Glutamatergic neuron (in vitro differentiated cells): Measurements from ENCODE around the gene RETSAT. TPM values are rescaled to one million over a fixed set of nuclear protein-coding genes. Genes with fewer than 3 reads are reported as not detected.

ENCODE experiments used
- DNase-seq: peaks from one replicate; pipeline ENCODE4 v3.0.0; 2022
- H3K27ac Mint-ChIP-seq: one replicate; pipeline ENCODE4 v1.8.0; 2020; ENCODE audit warnings: mild to moderate bottlenecking, mixed read lengths, inconsistent platforms; ENCODE audit not compliant: unreplicated experiment
- H3K27me3 Mint-ChIP-seq: one replicate; pipeline ENCODE4 v1.8.0; 2020; ENCODE audit warnings: mild to moderate bottlenecking, moderate library complexity, mixed read lengths, inconsistent platforms; ENCODE audit not compliant: unreplicated experiment
- H3K36me3 Mint-ChIP-seq: one replicate; pipeline ENCODE4 v1.8.0; 2020; ENCODE audit warnings: mild to moderate bottlenecking, mixed read lengths, inconsistent platforms; ENCODE audit not compliant: unreplicated experiment
- H3K4me1 Mint-ChIP-seq: one replicate; pipeline ENCODE4 v1.8.0; 2020; ENCODE audit warnings: mild to moderate bottlenecking, low read depth, mixed read lengths, inconsistent platforms; ENCODE audit not compliant: unreplicated experiment
- H3K4me3 Mint-ChIP-seq: one replicate; pipeline ENCODE4 v1.8.0; 2020; ENCODE audit warnings: mild to moderate bottlenecking, mixed read lengths, inconsistent platforms; ENCODE audit not compliant: unreplicated experiment
- H3K9me3 Mint-ChIP-seq: one replicate; pipeline ENCODE4 v1.8.0; 2020; ENCODE audit warnings: mild to moderate bottlenecking, moderate library complexity, mixed read lengths, inconsistent platforms; ENCODE audit not compliant: unreplicated experiment
- total RNA-seq: library from RNA; stranded (reverse); fragmentation: NEBNext Ultra II Directional; extraction: Animal tissue kit (Norgen Biotek cat#: 25700); gene quantifications from one replicate; pipeline ENCODE4 v1.2.1, GENCODE V29; 2021; ENCODE audit not compliant: unreplicated experiment
- TF ChIP-seq, protein P1 (sequence below): fragments of 200-600 bp; sonication (generic); IDR thresholded peaks from one replicate; pipeline ENCODE4 v1.5.0; 2021; ENCODE audit not compliant: partially characterized antibody, unreplicated experiment

RETSAT gene
- total RNA-seq, 1 donor from 2014 or later: 39.4 TPM

DNA sequence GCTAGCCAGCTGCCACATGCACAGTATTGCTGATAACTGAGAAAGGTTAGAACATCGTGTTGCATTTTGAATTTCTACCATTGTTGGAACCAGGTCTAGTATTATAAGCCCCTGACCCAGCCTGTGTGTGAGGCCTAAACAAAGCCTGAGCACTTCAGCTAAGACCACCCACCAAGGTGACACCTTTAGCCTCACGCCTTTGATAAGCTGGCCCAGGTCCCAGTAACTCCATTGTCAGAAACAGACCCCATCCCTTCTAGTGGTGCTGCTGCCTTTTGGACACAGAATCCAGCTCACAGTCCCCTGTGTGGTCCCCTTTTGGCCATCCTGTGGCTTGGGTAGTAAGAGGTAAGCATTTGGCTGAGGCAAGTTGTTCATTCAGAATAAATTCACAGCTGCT, 1.9 kb upstream of the RETSAT start:
- Mint-ChIP-seq H3K36me3 (no peaks in the 10 kb centered on the region), H3K4me3 (no peak overlapping the region), H3K9me3 (peaks cover 11% of the 10 kb centered on the region), H3K27me3 (peaks cover 10% of the 10 kb centered on the region), H3K4me1 (peaks cover 4% of the 10 kb centered on the region), H3K27ac (no peak overlapping the region)
- no peak for DNase-seq
- TF ChIP-seq, protein P1, sequence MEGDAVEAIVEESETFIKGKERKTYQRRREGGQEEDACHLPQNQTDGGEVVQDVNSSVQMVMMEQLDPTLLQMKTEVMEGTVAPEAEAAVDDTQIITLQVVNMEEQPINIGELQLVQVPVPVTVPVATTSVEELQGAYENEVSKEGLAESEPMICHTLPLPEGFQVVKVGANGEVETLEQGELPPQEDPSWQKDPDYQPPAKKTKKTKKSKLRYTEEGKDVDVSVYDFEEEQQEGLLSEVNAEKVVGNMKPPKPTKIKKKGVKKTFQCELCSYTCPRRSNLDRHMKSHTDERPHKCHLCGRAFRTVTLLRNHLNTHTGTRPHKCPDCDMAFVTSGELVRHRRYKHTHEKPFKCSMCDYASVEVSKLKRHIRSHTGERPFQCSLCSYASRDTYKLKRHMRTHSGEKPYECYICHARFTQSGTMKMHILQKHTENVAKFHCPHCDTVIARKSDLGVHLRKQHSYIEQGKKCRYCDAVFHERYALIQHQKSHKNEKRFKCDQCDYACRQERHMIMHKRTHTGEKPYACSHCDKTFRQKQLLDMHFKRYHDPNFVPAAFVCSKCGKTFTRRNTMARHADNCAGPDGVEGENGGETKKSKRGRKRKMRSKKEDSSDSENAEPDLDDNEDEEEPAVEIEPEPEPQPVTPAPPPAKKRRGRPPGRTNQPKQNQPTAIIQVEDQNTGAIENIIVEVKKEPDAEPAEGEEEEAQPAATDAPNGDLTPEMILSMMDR: no peak

DNA sequence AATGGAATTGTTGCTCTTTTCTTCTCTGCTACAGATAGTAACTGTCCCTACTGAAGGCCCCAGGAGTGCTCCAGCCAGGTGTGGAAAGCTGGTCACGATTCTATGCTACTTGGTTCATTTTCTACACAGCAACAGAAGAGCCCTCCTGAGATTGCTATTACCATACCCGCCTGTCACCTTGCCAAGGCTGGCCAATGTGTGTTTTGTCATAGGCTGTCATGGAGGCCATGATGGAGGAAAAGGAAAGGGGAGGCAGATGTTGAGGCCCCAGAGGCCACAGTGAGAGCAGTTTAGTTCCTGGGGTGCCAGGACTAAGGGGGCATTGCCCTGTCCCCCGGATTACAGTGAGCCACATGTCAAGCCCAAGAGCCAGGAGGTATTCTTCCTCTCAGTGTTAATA, 1.2 kb upstream of the RETSAT start:
- Mint-ChIP-seq H3K27ac (no peak overlapping the region), H3K4me3 (peak overlapping the region; percentile 100), H3K4me1 (peaks cover 4% of the 10 kb centered on the region), H3K9me3 (peaks cover 11% of the 10 kb centered on the region), H3K27me3 (peaks cover 12% of the 10 kb centered on the region), H3K36me3 (peaks cover 4% of the 10 kb centered on the region)
- DNase-seq: no peak
- TF ChIP-seq, protein P1: no peak

DNA sequence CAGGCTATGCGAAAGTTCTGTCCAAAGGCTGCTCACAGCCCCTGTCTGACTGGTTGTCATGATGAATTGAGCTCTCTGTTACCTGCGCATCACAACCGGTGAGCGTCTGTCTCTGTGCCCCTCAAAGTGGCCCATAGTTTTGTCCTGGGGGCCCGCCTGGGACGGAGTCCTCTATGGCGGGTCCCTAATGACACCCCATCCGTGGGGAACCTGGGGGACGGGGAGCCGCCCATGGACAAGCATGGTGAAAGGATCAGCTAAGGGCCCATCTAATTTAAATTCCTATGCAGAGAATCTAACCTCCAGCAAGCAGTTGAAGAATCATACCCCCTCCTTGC, 714 bp upstream of the RETSAT start:
- H3K27ac Mint-ChIP-seq: peak overlapping the region; percentile 78
- TF ChIP-seq, protein P1: no peak
- H3K36me3 Mint-ChIP-seq: peaks cover 4% of the 10 kb centered on the region
- peaks cover 12% of the 10 kb centered on the region for H3K27me3 Mint-ChIP-seq
- H3K9me3 Mint-ChIP-seq: peaks cover 11% of the 10 kb centered on the region
- H3K4me1 Mint-ChIP-seq: peaks cover 6% of the 10 kb centered on the region
- no peak for DNase-seq
- peak overlapping the region; percentile 100 for H3K4me3 Mint-ChIP-seq

DNA sequence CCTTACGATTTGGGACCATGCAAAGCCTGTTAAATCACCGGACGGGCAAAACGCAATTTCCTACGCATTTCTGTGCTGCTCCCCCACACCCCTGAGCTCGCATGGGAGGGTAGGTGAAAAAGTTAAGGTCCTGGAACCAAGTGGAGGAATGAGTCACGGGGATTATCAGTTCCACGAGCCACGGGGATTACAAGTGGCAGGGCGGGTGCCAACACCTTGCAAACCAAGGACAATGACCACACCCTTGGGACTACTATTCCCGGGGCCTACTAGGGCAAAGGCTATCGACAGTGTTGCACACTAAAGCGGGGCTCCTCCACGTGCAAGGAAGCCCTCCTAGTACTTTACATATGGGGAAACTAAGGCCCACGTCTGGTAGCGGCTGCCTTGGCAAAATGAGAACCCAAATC, 447 bp downstream of the RETSAT start:
- Mint-ChIP-seq H3K27me3 (peaks cover 12% of the 10 kb centered on the region), H3K4me3 (peak overlapping the region; percentile 100), H3K4me1 (peaks cover 6% of the 10 kb centered on the region), H3K9me3 (peaks cover 11% of the 10 kb centered on the region), H3K27ac (peak overlapping the region; percentile 78), H3K36me3 (peaks cover 4% of the 10 kb centered on the region)
- TF ChIP-seq, protein P1: no peak
- DNase-seq: no peak

DNA sequence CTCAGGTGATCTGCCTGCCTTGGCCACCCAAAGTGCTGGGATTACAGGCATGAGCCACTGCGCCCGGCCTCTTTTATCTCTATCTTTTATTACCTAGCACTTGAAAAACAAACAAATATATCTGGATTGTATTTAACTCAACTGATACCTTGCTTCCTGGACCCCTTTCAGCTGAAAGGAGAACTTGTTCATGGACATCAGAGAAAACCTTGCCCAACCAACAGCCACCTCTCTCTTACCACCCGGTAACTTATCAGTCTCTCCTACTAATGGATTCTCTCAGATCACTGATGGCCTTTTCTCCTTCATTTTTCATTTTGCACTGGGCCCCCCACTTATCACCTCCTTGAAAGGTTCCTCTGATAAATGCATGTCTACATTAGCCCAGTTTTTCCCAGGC, 6.7 kb downstream of the RETSAT start:
- Mint-ChIP-seq H3K36me3 (peaks cover 9% of the 10 kb centered on the region), H3K4me3 (no peak overlapping the region), H3K9me3 (no peaks in the 10 kb centered on the region), H3K27ac (no peak overlapping the region), H3K27me3 (peaks cover 4% of the 10 kb centered on the region), H3K4me1 (peaks cover 2% of the 10 kb centered on the region)
- TF ChIP-seq, protein P1: no peak
- no peak for DNase-seq
